GM12878 (cell line): ENCODE data around the gene TDRD9. TPM values are rescaled to one million over a fixed set of nuclear protein-coding genes. Genes with fewer than 3 reads are reported as not detected.

Experiments used
- ATAC-seq: fragments of 200-7000 bp; cut with Tn5 transposase; 3 replicates; pipeline ENCODE4 v1.9.1; 2020; ENCODE audit warnings: mild to moderate bottlenecking, moderate library complexity
- BruUV-seq: library from RNA; stranded (reverse); fragments of 400-500 nt; replicated peaks from 2 replicates; lab custom pipeline; 2021; lab: Mats Ljungman, UMichigan
- CTCF ChIA-PET: fragments of 300-600 bp; sonication (Branson Sonifier 250); formaldehyde crosslinking; extraction: SDS; loops from one replicate; lab custom pipeline; 2021; ENCODE audit warnings: inconsistent platforms; lab: Yijun Ruan, JAX
- POLR2A ChIA-PET: fragments of 350-600 bp; formaldehyde crosslinking; extraction: SDS; loops from one replicate; lab custom pipeline; 2021; ENCODE audit warnings: inconsistent platforms; lab: Charles Lee
- RAD21 ChIA-PET: fragments of 300-600 bp; sonication (Branson Sonifier 250); formaldehyde crosslinking; loops from one replicate; lab custom pipeline; 2023; ENCODE audit warnings: antibody characterized with exemption; ENCODE audit not compliant: unreplicated experiment; lab: Charles Lee
- SMC1A ChIA-PET: fragments of 300-600 bp; sonication (Branson Sonifier 250); formaldehyde crosslinking; loops from one replicate; lab custom pipeline; 2023; ENCODE audit not compliant: unreplicated experiment, uncharacterized antibody; lab: Charles Lee
- DNase-seq: peaks from one replicate; pipeline ENCODE4 v3.0.0-alpha.2; 2011; ENCODE audit warnings: low read depth, low spot score
- FAIRE-seq: peaks from 3 replicates; lab custom pipeline; 2011; peaks lifted over from hg19 to GRCh38; lab: Jason Lieb, UNC
- H2AFZ ChIP-seq: 2 replicates; pipeline ENCODE4 v1.6.0; 2011; ENCODE audit warnings: low read depth, low read length, control low read depth; ENCODE audit not compliant: control insufficient read depth
- H3K27ac ChIP-seq: 2 replicates; pipeline ENCODE4 v1.5.1; 2011; ENCODE audit warnings: control low read depth; ENCODE audit not compliant: control insufficient read depth, insufficient read depth
- H3K27me3 ChIP-seq, 2 experiments: replicated peaks in 1 of 2; 2 replicates each; pipeline versions ENCODE4 v1.6.0 to v1.6.1; 2011; ENCODE audit warnings: low read length in 1 of 2; ENCODE audit not compliant: control insufficient read depth in 2 of 2, insufficient read depth in 2 of 2
- H3K36me3 ChIP-seq, 2 experiments: 2 replicates each; pipeline ENCODE4 v1.5.1; 2011; ENCODE audit warnings: low read length in 1 of 2; ENCODE audit not compliant: control insufficient read depth in 2 of 2, insufficient read depth in 2 of 2
- H3K4me1 ChIP-seq: 2 replicates; pipeline ENCODE4 v1.6.1; 2011; ENCODE audit warnings: mild to moderate bottlenecking, low read length, moderate library complexity, mixed read lengths; ENCODE audit not compliant: control insufficient read depth, insufficient read depth
- H3K4me2 ChIP-seq: 2 replicates; pipeline ENCODE4 v1.6.0; 2011; ENCODE audit warnings: control low read depth; ENCODE audit not compliant: control insufficient read depth, insufficient read depth
- H3K4me3 ChIP-seq: fragments of 200-600 bp; sonication (generic); 2 replicates; pipeline ENCODE4 v1.5.1; 2016
- H3K79me2 ChIP-seq: 2 replicates; pipeline ENCODE4 v1.6.0; 2011; ENCODE audit warnings: low read length; ENCODE audit not compliant: control insufficient read depth, insufficient read depth
- H3K9ac ChIP-seq: 2 replicates; pipeline ENCODE4 v1.8.0; 2011; ENCODE audit warnings: low read length, control low read depth, mixed read lengths; ENCODE audit not compliant: control insufficient read depth, insufficient read depth
- H3K9me3 ChIP-seq: replicated peaks from 3 replicates; pipeline ENCODE4 v1.5.1; 2011; ENCODE audit warnings: mild to moderate bottlenecking, low read length; ENCODE audit not compliant: control insufficient read depth, insufficient read depth
- H4K20me1 ChIP-seq: 2 replicates; pipeline ENCODE4 v1.6.0; 2011; ENCODE audit not compliant: control insufficient read depth, insufficient read depth
- ASH2L ChIP-seq: fragments of 300-600, 200-600 bp; sonication (generic); IDR thresholded peaks from 2 replicates; pipeline ENCODE4 v1.6.1; 2017; ENCODE audit warnings: low read depth, mild to moderate bottlenecking, borderline replicate concordance
- BCL11A ChIP-seq: IDR thresholded peaks from 2 replicates; pipeline ENCODE4 v1.6.1; 2011; ENCODE audit warnings: low read depth, low read length
- DPF2 ChIP-seq: fragments of 450-650 bp; IDR thresholded peaks from 2 replicates; pipeline ENCODE4 v1.6.1; 2017; ENCODE audit warnings: mild to moderate bottlenecking
- IRF4 ChIP-seq: IDR thresholded peaks from 2 replicates; pipeline ENCODE4 v1.6.1; 2011; ENCODE audit warnings: low read depth, low read length
- JUND ChIP-seq: IDR thresholded peaks from 2 replicates; pipeline ENCODE4 v1.6.1; 2012; ENCODE audit warnings: low read depth, mild to moderate bottlenecking, low read length, improper control_type of control experiment, moderate library complexity
- NR2C1 ChIP-seq: fragments of 450-650 bp; IDR thresholded peaks from 2 replicates; pipeline ENCODE4 v1.6.1; 2017; ENCODE audit warnings: antibody characterized with exemption, mild to moderate bottlenecking, moderate library complexity
- RAD51 ChIP-seq: fragments of 450-650 bp; IDR thresholded peaks from 2 replicates; pipeline ENCODE4 v1.6.1; 2016; ENCODE audit warnings: moderate library complexity, mild to moderate bottlenecking, inconsistent platforms
- RBBP5 ChIP-seq: fragments of 200-600 bp; sonication (generic); conservative IDR thresholded peaks from 2 replicates; pipeline ENCODE4 v1.6.1; 2016
- SIN3A ChIP-seq: IDR thresholded peaks from 2 replicates; pipeline ENCODE4 v1.6.1; 2012; ENCODE audit warnings: low read depth, low read length, improper control_type of control experiment
- SP1 ChIP-seq: IDR thresholded peaks from one replicate; pipeline ENCODE4 v1.6.1; 2011; ENCODE audit warnings: low read depth, low read length
- TARDBP ChIP-seq: IDR thresholded peaks from 2 replicates; pipeline ENCODE4 v1.6.1; 2016; ENCODE audit warnings: borderline replicate concordance
- WGBS: methylation state at CpG from one replicate; pipeline ENCODE4 v1.1.6; 2016; ENCODE audit warnings: low lambda C conversion rate; ENCODE audit not compliant: insufficient replicate concordance, insufficient coverage; ENCODE audit errors: missing lambda C conversion rate; 5-methylcytosine and 5-hydroxymethylcytosine counted together
- in situ Hi-C: fragments of 300-500 bp; cut with MboI; formaldehyde crosslinking; loops from 9 replicates; pipeline ENCODE4 v1.14.3; 2018; ENCODE audit warnings: mixed read lengths
- intact Hi-C: fragments of 100-400 bp; cut with micrococcal nuclease; formaldehyde crosslinking; loops from one replicate; pipeline ENCODE4 v1.14.2; 2022; ENCODE audit not compliant: unreplicated experiment
- polyA plus RNA-seq, 11 experiments: library from polyadenylated mRNA; depleted of rRNA in 4 of 11; unstranded in 6 of 11; stranded (reverse) in 5 of 11; fragments of >200 nt; fragmentation: Nextera tagmentation in 4 of 11; fragmentation: Illumina TruSeq in 1 of 11; extraction: Ambion mirVana in 4 of 11; extraction: Trizol in 1 of 11; gene quantifications; 1 replicate in 1 of 11; 2 replicates in 10 of 11; pipeline versions ENCODE4 v1.2.1 to v1.2.3, GENCODE V29; 2011 to 2016; ENCODE audit warnings: inconsistent platforms in 2 of 11, missing spikeins in 2 of 11, low read depth in 1 of 11
- total RNA-seq, 4 experiments: library from RNA; depleted of rRNA in 3 of 4; stranded (reverse); fragments of >200 nt in 3 of 4; fragmentation: Illumina TruSeq in 1 of 4; extraction: Trizol in 1 of 4; gene quantifications; 2 replicates each; pipeline versions ENCODE4 v1.2.1 to v1.2.3, GENCODE V29; 2013 to 2021
- TF ChIP-seq, protein P1 (sequence below): fragments of 450-650 bp; IDR thresholded peaks from 2 replicates; pipeline ENCODE4 v1.6.1; 2016; ENCODE audit warnings: mild to moderate bottlenecking
- TF ChIP-seq, protein P2 (sequence below): IDR thresholded peaks from 2 replicates; pipeline ENCODE4 v1.6.1; 2011; ENCODE audit warnings: low read depth, low read length, improper control_type of control experiment, borderline replicate concordance

Gene TDRD9
- total and polyA plus RNA-seq, 10 of the 15 experiments (the other 5 are each of a cell fraction or from before 2014, with no cell fraction given): 0.12 TPM; not detected in 9

DNA sequence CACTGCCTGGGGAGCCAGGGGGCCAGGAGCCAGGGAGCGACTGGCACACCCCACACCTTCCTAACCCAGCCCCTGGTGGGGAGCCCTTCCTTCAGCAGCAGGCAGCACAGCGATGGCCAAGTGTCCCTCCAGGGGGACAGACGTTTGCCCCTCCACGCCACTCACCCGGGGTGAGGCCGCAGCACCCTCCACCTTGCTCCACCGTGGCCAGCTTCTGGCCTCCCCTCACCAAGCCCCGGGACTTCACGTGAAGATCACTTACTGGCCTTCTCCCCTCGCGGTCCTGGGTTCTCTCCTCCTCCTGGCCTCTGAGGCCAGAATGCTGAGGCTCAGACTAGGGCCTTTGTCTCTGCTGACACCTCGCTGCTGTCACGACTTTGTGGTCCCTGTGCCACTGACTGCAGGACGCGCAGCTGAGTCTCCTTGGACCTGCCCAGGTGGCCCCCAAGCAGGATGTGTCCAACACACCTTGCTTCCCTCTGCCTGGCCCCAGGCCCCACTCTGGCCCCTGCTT is 153.8 kb downstream of the TDRD9 start (continued):
- TF ChIP-seq ASH2L (no peak), DPF2 (no peak), IRF4 (no peak), TARDBP (no peak)

DNA sequence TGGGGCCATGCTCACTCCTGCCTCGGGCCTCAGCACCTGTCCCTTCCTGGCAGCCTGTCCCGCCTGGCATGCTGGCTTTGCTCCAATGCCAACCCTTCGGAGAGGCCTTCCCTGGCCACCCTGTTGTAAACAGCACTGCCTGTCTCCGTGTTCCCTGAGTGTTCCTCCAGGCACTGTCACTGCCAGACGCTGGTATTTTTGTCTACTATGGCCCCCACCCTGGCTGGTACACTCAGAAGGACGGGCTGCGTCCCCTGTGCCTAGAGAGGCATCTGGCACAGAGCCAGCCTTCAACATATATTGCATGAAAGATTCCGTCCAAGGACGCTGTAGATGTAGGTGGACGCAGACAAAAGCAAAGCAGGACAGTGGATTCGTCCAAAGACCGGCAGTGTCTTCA is 154.6 kb downstream of the TDRD9 start:
- SMC1A ChIA-PET: no interaction called here
- in situ Hi-C loops (no loop called here), intact Hi-C loops (no loop called here)
- ATAC-seq (no peak), FAIRE-seq (no peak), DNase-seq (no peak)
- TF ChIP-seq RBBP5: no peak
- TF ChIP-seq, protein P1, sequence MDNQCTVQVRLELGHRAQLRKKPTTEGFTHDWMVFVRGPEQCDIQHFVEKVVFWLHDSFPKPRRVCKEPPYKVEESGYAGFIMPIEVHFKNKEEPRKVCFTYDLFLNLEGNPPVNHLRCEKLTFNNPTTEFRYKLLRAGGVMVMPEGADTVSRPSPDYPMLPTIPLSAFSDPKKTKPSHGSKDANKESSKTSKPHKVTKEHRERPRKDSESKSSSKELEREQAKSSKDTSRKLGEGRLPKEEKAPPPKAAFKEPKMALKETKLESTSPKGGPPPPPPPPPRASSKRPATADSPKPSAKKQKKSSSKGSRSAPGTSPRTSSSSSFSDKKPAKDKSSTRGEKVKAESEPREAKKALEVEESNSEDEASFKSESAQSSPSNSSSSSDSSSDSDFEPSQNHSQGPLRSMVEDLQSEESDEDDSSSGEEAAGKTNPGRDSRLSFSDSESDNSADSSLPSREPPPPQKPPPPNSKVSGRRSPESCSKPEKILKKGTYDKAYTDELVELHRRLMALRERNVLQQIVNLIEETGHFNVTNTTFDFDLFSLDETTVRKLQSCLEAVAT: no peak
- no peak for TF ChIP-seq SIN3A
- TF ChIP-seq SP1: no peak
- no peak for TF ChIP-seq BCL11A
- TF ChIP-seq JUND: no peak
- no peak for TF ChIP-seq RAD51
- no peak for TF ChIP-seq NR2C1
- TF ChIP-seq, protein P2, sequence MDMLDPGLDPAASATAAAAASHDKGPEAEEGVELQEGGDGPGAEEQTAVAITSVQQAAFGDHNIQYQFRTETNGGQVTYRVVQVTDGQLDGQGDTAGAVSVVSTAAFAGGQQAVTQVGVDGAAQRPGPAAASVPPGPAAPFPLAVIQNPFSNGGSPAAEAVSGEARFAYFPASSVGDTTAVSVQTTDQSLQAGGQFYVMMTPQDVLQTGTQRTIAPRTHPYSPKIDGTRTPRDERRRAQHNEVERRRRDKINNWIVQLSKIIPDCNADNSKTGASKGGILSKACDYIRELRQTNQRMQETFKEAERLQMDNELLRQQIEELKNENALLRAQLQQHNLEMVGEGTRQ: no peak
- no peak overlapping the region for H3K27ac ChIP-seq
- POLR2A ChIA-PET: no interaction called here
- H3K9me3 ChIP-seq: no peaks in the 10 kb centered on the region
- no peak overlapping the region for H3K4me3 ChIP-seq
- no TSS peak for BruUV-seq
- CTCF ChIA-PET: no interaction called here
- H3K79me2 ChIP-seq: no peaks in the 10 kb centered on the region
- 34% methylated on average over 12 of the region's 12 CpGs for WGBS
- no peaks in the 10 kb centered on the region; the same call in 1 of the 2 replicates for H3K4me1 ChIP-seq
- H3K36me3 ChIP-seq: no peaks in the 10 kb centered on the region
- RAD21 ChIA-PET: no interaction called here
- H3K9ac ChIP-seq: no peak overlapping the region
- H4K20me1 ChIP-seq: no peaks in the 10 kb centered on the region
- H3K27me3 ChIP-seq: no peaks in the 10 kb centered on the region
- no peak overlapping the region for H2AFZ ChIP-seq
- H3K4me2 ChIP-seq: no peak overlapping the region
